GM06990 (cell line): Measurements from ENCODE around the gene GNB1.
"Not testable (repeated sequence)": the region's sequence is repeated elsewhere in the genome, so short reads cannot be mapped to it uniquely, and the experiment has no call there.

Source experiments
- DNase-seq: peaks from one replicate; pipeline ENCODE4 v3.0.0-alpha.2; 2011; ENCODE audit not compliant: insufficient read length; ENCODE audit errors: extremely low read depth
- H3K27me3 ChIP-seq: replicated peaks from 2 replicates; pipeline ENCODE4 v1.6.0; 2011; ENCODE audit warnings: low read length; ENCODE audit not compliant: control insufficient read depth, insufficient read depth
- H3K36me3 ChIP-seq: 2 replicates; pipeline ENCODE4 v1.5.1; 2011; ENCODE audit warnings: low read length; ENCODE audit not compliant: control insufficient read depth, insufficient read depth
- H3K4me3 ChIP-seq: replicated peaks from 2 replicates; pipeline ENCODE4 v1.5.1; 2011; ENCODE audit warnings: low read depth, mild to moderate bottlenecking, control low read depth, low read length
- TF ChIP-seq, protein P1 (sequence below): IDR thresholded peaks from 2 replicates; pipeline ENCODE4 v1.5.1; 2011; ENCODE audit warnings: low read length, control low read depth, mild to moderate bottlenecking, inconsistent platforms; ENCODE audit not compliant: insufficient read depth, poor library complexity, severe bottlenecking

GNB1 gene

DNA sequence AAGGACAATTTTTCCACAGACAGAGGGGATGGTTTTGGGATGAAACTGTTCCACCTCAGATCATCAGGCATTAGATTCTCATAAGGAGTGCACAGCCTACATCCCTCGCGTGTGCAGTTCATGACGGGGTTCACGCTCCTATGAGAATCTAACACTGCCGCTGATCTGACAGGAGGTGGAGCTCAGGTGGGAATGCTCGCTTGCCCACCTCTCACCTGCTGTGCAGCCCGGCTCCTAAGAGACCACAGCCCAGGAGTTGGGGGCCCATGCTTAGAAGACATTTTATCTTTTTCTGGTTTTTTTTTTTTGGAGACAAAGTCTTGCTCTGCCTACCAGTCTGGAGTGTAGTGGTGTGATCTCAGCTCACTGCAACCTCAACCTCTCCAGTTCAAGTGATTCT, 16.0 kb downstream of the GNB1 start:
- TF ChIP-seq, protein P1, sequence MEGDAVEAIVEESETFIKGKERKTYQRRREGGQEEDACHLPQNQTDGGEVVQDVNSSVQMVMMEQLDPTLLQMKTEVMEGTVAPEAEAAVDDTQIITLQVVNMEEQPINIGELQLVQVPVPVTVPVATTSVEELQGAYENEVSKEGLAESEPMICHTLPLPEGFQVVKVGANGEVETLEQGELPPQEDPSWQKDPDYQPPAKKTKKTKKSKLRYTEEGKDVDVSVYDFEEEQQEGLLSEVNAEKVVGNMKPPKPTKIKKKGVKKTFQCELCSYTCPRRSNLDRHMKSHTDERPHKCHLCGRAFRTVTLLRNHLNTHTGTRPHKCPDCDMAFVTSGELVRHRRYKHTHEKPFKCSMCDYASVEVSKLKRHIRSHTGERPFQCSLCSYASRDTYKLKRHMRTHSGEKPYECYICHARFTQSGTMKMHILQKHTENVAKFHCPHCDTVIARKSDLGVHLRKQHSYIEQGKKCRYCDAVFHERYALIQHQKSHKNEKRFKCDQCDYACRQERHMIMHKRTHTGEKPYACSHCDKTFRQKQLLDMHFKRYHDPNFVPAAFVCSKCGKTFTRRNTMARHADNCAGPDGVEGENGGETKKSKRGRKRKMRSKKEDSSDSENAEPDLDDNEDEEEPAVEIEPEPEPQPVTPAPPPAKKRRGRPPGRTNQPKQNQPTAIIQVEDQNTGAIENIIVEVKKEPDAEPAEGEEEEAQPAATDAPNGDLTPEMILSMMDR = no peak
- no peak overlapping the region for H3K4me3 ChIP-seq
- H3K36me3 ChIP-seq = peaks cover 18% of the 10 kb centered on the region
- no peak for DNase-seq
- H3K27me3 ChIP-seq = no peaks in the 10 kb centered on the region

DNA sequence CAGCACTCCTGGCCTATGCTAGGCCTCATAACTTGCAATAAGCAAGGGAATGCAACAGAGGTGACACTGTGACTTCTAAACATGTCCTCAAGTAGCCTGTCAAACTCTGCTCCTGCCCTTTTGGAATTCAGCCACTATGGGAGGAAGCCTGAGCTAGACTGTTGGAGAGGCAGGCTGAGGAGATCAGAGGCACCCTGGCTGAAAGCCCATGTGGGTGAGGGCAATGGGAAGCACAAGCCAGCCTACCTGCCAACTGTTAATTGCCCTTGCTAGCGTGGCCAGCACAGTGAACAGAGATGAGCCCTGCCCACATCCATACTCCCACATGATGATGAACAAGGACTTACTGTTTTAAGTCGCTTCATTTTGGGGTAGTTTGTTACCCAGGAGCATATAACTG, 17.7 kb downstream of the GNB1 start:
- no peak for DNase-seq
- H3K36me3 ChIP-seq = peaks cover 18% of the 10 kb centered on the region
- TF ChIP-seq, protein P1 = no peak
- no peak overlapping the region for H3K4me3 ChIP-seq
- no peaks in the 10 kb centered on the region for H3K27me3 ChIP-seq

DNA sequence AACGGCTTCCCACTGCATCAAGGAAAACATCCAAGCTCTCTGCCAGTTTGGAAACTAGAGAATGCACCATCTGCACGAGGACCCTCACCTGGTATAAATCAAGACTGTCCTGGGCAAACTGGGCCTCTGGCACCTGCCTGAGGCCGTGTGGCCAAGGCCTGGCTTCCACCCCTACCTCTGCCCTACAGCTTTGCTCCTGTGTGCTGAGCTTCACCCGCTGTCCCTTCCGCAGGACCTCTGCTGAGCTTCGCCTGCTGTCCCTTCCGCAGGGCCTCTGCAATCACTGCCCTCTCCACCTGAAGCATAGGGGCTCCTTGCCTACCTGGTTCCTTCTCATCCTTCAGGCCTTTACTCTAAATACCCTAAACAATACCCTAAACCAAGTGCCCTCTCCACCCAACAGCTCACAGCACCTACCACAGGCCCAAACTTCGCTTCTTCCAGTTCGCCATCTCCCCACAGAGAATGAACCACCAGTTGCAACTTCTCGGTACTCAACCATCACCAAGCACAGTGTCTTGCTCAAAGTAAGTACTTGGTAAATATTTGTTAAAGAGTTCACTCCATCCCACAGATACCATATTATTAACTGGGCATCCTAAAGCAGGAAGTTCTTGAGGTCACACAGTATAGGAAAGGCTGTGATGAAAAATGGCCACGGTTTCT, 18.4 kb downstream of the GNB1 start:
- Histone ChIP-seq H3K27me3 (no peaks in the 10 kb centered on the region), H3K4me3 (no peak overlapping the region), H3K36me3 (peaks cover 17% of the 10 kb centered on the region)
- no peak for DNase-seq
- TF ChIP-seq, protein P1 = no peak

DNA sequence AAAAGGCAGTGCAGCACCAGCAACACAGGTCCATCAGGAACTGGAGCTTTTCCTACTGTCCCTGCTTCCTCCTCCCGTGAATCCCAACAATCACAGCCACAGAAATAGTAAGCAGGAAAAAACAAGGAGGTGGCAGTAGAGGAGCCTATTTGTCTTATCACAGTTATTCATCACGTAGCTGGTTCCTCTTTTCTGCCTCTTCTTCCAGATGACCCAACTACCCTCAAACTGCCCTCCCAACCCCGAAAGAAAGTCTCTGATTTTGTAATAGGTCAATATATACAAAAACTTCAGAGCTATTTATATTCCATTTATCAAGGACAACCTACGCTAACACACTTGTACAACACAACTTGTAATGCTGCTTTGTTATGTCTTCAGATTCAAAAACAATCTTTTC, 21.4 kb downstream of the GNB1 start:
- DNase-seq = no peak
- Histone ChIP-seq H3K4me3 (no peak overlapping the region), H3K36me3 (peaks cover 11% of the 10 kb centered on the region), H3K27me3 (no peaks in the 10 kb centered on the region)
- TF ChIP-seq, protein P1 = no peak

DNA sequence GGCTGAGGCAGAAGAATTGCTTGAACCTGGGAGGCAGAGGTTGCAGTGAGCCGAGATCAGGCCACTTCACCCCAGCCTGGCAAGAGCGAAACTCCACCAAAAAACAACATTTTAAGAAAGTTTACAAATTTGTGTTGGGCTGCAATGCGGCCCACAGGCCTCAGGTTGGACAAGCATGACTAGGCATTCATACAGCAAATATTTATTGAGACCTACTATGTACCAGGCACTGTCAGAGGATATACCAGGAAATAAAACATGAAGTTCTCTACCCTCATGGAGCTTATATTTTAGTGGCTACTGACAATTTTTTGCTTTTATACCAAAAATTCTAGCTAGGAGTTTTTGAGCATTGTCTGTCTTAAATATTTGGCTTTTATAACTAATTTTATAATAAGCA, 23.7 kb downstream of the GNB1 start:
- no peak for DNase-seq
- Histone ChIP-seq H3K27me3 (no peaks in the 10 kb centered on the region), H3K36me3 (peaks cover 4% of the 10 kb centered on the region), H3K4me3 (no peak overlapping the region)
- TF ChIP-seq, protein P1 = no peak

DNA sequence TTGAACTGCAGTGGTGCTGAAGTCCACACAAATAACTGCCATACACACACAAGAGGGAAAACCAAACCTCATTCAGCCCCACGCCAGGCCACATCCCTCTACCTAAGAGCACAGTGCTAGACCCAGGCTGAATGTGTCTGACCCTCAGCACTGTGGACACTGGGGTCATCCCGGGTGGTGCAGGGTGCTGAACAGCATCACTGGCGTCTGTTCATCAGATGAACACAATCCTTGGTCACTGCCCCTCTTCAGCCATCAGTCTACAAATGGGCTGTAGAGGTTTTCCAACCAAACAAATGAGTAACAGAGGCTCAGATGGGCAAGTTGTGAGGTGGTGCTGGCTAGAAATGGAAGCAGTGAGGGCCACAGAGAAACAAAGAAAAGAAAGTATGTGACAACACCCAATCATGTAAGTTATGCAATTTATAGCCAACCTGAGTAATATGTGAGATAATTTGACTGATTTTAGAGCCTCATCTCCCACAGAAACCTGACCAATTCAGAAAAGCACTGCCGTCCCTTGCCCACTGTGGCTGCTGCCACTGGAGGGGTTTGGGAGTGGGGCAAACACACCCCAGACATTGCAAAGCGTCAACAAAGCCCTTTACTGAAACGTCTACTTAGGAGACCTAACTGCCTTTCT, 27.9 kb downstream of the GNB1 start:
- Histone ChIP-seq H3K27me3 (no peaks in the 10 kb centered on the region), H3K36me3 (peaks cover 3% of the 10 kb centered on the region), H3K4me3 (no peak overlapping the region)
- DNase-seq = no peak
- TF ChIP-seq, protein P1 = no peak

DNA sequence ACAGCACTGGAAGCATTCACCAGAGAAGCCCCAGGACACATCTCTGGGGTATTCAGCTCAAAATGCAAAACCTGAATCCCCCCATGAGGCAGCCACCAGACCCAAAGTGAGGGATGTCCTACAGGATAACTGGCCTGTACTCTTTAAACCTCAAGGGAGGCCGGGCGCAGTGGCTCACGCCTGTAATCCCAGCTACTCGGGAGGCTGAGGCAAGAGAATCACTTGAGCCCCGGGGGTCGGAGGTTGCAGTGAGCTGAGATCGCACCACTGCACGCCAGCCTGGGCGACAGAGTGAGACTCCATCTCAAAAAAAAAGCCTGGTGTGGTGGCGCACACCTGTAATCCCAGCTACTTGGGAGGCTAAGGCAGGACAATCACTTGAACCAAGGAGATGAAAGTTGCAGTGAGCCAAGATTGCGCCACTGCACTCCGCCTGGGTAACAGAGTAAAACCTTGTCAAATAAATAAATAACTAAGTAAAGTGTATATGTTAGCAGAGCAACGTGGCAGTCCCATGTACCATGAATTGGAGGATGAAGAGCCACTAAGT, 29.1 kb downstream of the GNB1 start:
- H3K36me3 ChIP-seq, H3K4me3 ChIP-seq, H3K27me3 ChIP-seq, DNase-seq: not testable (repeated sequence)
